ENCODE measurements around the gene CDK5RAP2. TPM values are rescaled to one million over a fixed set of nuclear protein-coding genes. Genes with fewer than 3 reads are reported as not detected.

CDK5RAP2 gene
- total and polyA plus RNA-seq, 9 of the 15 experiments (the other 6 are each of a cell fraction or from before 2014, with no cell fraction given), result 19.9 to 68.8 (median 42.2) TPM

GRCh38 chr9:120438836-120439546 is 141.0 kb downstream of the CDK5RAP2 start:
- peak; percentile 91 for ATAC-seq
- Histone ChIP-seq H3K79me2 (ENCODE audit: control insufficient read depth, insufficient read depth, low read length) (no peaks in the 10 kb centered on the region), H3K9ac (ENCODE audit: insufficient read depth in 1 of 2, low read depth in 2 of 2, low read length in 2 of 2) (no peak overlapping the region), H2AFZ (ENCODE audit: low read depth, low read length) (no peak overlapping the region), H4K20me1 (replicated peaks; ENCODE audit: control insufficient read depth, insufficient read depth, low read length) (no peaks in the 10 kb centered on the region), H3K27ac (ENCODE audit: extremely low read depth, low read depth, low read length) (no peak overlapping the region), H3K36me3 (ENCODE audit: control insufficient read depth, insufficient read depth, low read length) (peaks cover 88% of the 10 kb centered on the region; the same call in 2 of the 3 replicates), H3K4me3 (no peak overlapping the region), H3K27me3 (ENCODE audit: control insufficient read depth in 2 of 2, insufficient read depth in 2 of 2, low read length in 2 of 2) (no peaks in the 10 kb centered on the region), H3K4me2 (ENCODE audit: insufficient read depth, low read length) (no peak overlapping the region), H3K4me1 (replicated peaks in 1 of 2; ENCODE audit: control insufficient read depth in 2 of 2, insufficient read depth in 2 of 2, low read length in 2 of 2) (no peaks in the 10 kb centered on the region; a peak in 1 of 5 replicates), H3K9me1 (ENCODE audit: control insufficient read depth, insufficient read depth, low read length) (peaks cover 3% of the 10 kb centered on the region), H3K9me3 (replicated peaks; ENCODE audit: control insufficient read depth, insufficient read depth, low read depth, low read length) (no peaks in the 10 kb centered on the region)
- in situ Hi-C loops (cut with MboI) (no loop called here), intact Hi-C loops (cut with micrococcal nuclease) (no loop called here)
- POLR2A ChIA-PET, result interaction anchor here (0.6 to 1.1 kb wide), 2 partner anchors 48 to 179 kb away, joined by 3 read pairs; no protein-coding TSS in a partner anchor
- WGBS (ENCODE audit: insufficient coverage, low coverage, missing lambda C conversion rate), result 83% methylated on average over 9 of the region's 9 CpGs
- peak in 1 of 2 experiments; percentile 46; a peak in 2 of 4 replicates for TF ChIP-seq RAD21 (CRISPR knock-in tag; conservative IDR thresholded peaks at IDR 0.05 in 1 of 2, IDR thresholded peaks at IDR 0.05 in 1 of 2)
- TF ChIP-seq ZFP1 (CRISPR knock-in tag; IDR thresholded peaks at IDR 0.05), result no peak
- no peak for TF ChIP-seq CHD1 (IDR thresholded peaks at IDR 0.05; ENCODE audit: low read length)
- TF ChIP-seq CTCF (IDR thresholded peaks at IDR 0.05 in 2 of 3, conservative IDR thresholded peaks at IDR 0.05 in 1 of 3; ENCODE audit: insufficient read depth in 2 of 3, low read depth in 1 of 3, low read length in 3 of 3), result peak; percentile 57 to 74 (median 60)
- TF ChIP-seq HMGN3 (IDR thresholded peaks at IDR 0.05; ENCODE audit: borderline replicate concordance, extremely low read depth, insufficient read length, low read depth, low read length), result no peak
- peak; percentile 29 to 46 (median 42) for DNase-seq (ENCODE audit: extremely low read depth in 1 of 4, low spot score in 3 of 4)
- no TSS peak for BruUV-seq (replicated peaks)
- no peak for FAIRE-seq
- CTCF ChIA-PET (ENCODE audit: low intra/inter-chr PET ratio), result no interaction called here

All from K562 (cell line).